GM23248 (cell line): ENCODE data around the gene MBNL1. TPM values are rescaled to one million over a fixed set of nuclear protein-coding genes. Genes with fewer than 3 reads are reported as not detected.

Experiments
- DNase-seq: peaks from one replicate; pipeline ENCODE4 v3.0.0-alpha.2; 2015
- H2AFZ ChIP-seq: fragments of 200-600 bp; sonication (generic); 2 replicates; pipeline ENCODE4 v1.6.1; 2016; ENCODE audit warnings: antibody characterized with exemption
- H3F3A ChIP-seq: fragments of 200-600 bp; sonication (generic); 2 replicates; pipeline ENCODE4 v1.6.1; 2016; ENCODE audit warnings: mild to moderate bottlenecking, antibody characterized with exemption, mixed run types; ENCODE audit not compliant: insufficient read depth
- H3K27ac ChIP-seq: fragments of 200-600 bp; sonication (generic); 2 replicates; pipeline ENCODE4 v1.5.1; 2016; ENCODE audit warnings: mild to moderate bottlenecking
- H3K27me3 ChIP-seq: fragments of 200-600 bp; sonication (generic); replicated peaks from 2 replicates; pipeline ENCODE4 v1.6.1; 2016; ENCODE audit warnings: mild to moderate bottlenecking; ENCODE audit not compliant: insufficient read depth
- H3K36me3 ChIP-seq: fragments of 200-600 bp; sonication (generic); 2 replicates; pipeline ENCODE4 v1.6.1; 2016; ENCODE audit warnings: low read depth, mild to moderate bottlenecking
- H3K4me1 ChIP-seq: fragments of 200-600 bp; sonication (generic); 2 replicates; pipeline ENCODE4 v1.6.1; 2016; ENCODE audit warnings: mild to moderate bottlenecking; ENCODE audit not compliant: insufficient read depth
- H3K4me2 ChIP-seq: fragments of 200-600 bp; sonication (generic); one replicate; pipeline ENCODE4 v1.6.1; 2016; ENCODE audit warnings: mild to moderate bottlenecking; ENCODE audit not compliant: unreplicated experiment
- H3K4me3 ChIP-seq: fragments of 200-600 bp; sonication (generic); 2 replicates; pipeline ENCODE4 v1.5.1; 2016; ENCODE audit warnings: mild to moderate bottlenecking
- H3K79me2 ChIP-seq: fragments of 200-600 bp; sonication (generic); 2 replicates; pipeline ENCODE4 v1.6.1; 2016; ENCODE audit warnings: mild to moderate bottlenecking; ENCODE audit not compliant: insufficient read depth
- H3K9ac ChIP-seq: fragments of 200-600 bp; sonication (generic); 2 replicates; pipeline ENCODE4 v1.6.1; 2016; ENCODE audit warnings: mild to moderate bottlenecking
- H3K9me2 ChIP-seq: fragments of 200-600 bp; sonication (generic); 2 replicates; pipeline ENCODE4 v1.6.1; 2016; ENCODE audit warnings: mixed run types, mild to moderate bottlenecking, moderate library complexity; ENCODE audit not compliant: insufficient read depth
- H3K9me3 ChIP-seq: fragments of 200-600 bp; sonication (generic); one replicate; pipeline ENCODE4 v1.6.1; 2017; ENCODE audit warnings: low read depth
- H4K20me1 ChIP-seq: fragments of 200-600 bp; sonication (generic); 2 replicates; pipeline ENCODE4 v1.6.0; 2016; ENCODE audit not compliant: insufficient read depth
- EZH2 ChIP-seq: fragments of 200-600 bp; sonication (generic); IDR thresholded peaks from 2 replicates; pipeline ENCODE4 v1.6.1; 2018; ENCODE audit warnings: antibody characterized with exemption, mild to moderate bottlenecking; ENCODE audit not compliant: insufficient read depth, poor library complexity, severe bottlenecking
- EZH2phosphoT487 ChIP-seq: fragments of 200-600 bp; sonication (generic); IDR thresholded peaks from 2 replicates; pipeline ENCODE4 v1.6.1; 2018; ENCODE audit warnings: antibody characterized with exemption, moderate library complexity, mild to moderate bottlenecking, low read depth; ENCODE audit not compliant: insufficient read depth
- WGBS, 2 experiments: methylation state at CpG; one replicate each; pipeline ENCODE4 v1.1.6; 2015 to 2017; ENCODE audit warnings: low lambda C conversion rate in 2 of 2, low coverage in 1 of 2; ENCODE audit errors: missing lambda C conversion rate in 2 of 2; 5-methylcytosine and 5-hydroxymethylcytosine counted together
- in situ Hi-C: fragments of 300-500 bp; cut with MboI; formaldehyde crosslinking; loops from 2 replicates; pipeline ENCODE4 v1.15.0; 2020
- polyA plus RNA-seq: library from polyadenylated mRNA; unstranded; fragments of >200 nt; fragmentation: Nextera tagmentation; extraction: Ambion mirVana; gene quantifications from 2 replicates; pipeline ENCODE4 v1.2.1, GENCODE V29; 2016
- total RNA-seq: library from RNA; depleted of rRNA; stranded (reverse); fragments of >200 nt; shearing (Covaris generic); gene quantifications from 2 replicates; pipeline ENCODE4 v1.2.3, GENCODE V29; 2014

MBNL1 gene
- total and polyA plus RNA-seq, 2 experiments from 2014 or later: 89.5 to 262 TPM

DNA sequence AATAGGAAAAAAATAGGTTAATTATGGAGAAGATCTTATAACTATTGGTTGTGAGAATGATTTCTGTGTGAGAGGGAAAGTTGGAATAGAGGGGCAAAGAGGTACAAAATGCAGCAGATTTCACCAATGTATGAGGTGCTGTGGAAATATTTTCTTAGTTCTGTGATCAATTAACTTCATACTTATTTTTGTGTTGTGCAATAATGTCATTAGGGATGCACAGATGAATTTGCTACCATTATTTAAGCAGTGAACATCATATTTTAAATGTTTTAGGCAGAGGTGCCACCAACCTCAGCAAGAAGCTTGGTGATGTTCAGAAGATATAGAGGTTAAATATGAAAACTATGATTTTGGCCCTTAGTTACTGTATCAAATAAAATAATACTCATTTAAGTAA lies 21.6 kb downstream of the MBNL1 start:
- 0 out of 2 replicates have a peak overlapping the region, but pooled peaks have one; percentile 2 for H3K27ac ChIP-seq
- H3K27me3 ChIP-seq: no peaks in the 10 kb centered on the region
- H3K4me1 ChIP-seq: peaks cover 53% of the 10 kb centered on the region
- H3K79me2 ChIP-seq: peaks cover 97% of the 10 kb centered on the region
- no peaks in the 10 kb centered on the region for H3K9me2 ChIP-seq
- DNase-seq: no peak
- H3F3A ChIP-seq: peaks cover 16% of the 10 kb centered on the region; the same call in 1 of the 2 replicates
- TF ChIP-seq EZH2phosphoT487 (no peak), EZH2 (no peak)
- H3K4me3 ChIP-seq: no peak overlapping the region
- in situ Hi-C loops: no loop called here
- peak overlapping the region; percentile 57 for H3K4me2 ChIP-seq
- H2AFZ ChIP-seq: no peak overlapping the region
- H3K9ac ChIP-seq: no peak overlapping the region
- H3K9me3 ChIP-seq: no peaks in the 10 kb centered on the region
- peaks cover 4% of the 10 kb centered on the region; the same call in 1 of the 2 replicates for H4K20me1 ChIP-seq
- H3K36me3 ChIP-seq: no peaks in the 10 kb centered on the region

GRCh38 chr3:152291238-152291637 lies 22.5 kb downstream of the MBNL1 start:
- H4K20me1 ChIP-seq: peaks cover 4% of the 10 kb centered on the region; the same call in 1 of the 2 replicates
- H3K4me1 ChIP-seq: peaks cover 53% of the 10 kb centered on the region
- in situ Hi-C loops: no loop called here
- no peaks in the 10 kb centered on the region for H3K9me3 ChIP-seq
- 68 to 74% methylated on average over 5 of the region's 5 CpGs for WGBS, 2 experiments
- no peak overlapping the region for H3K4me3 ChIP-seq
- peak overlapping the region; percentile 35 for H3K4me2 ChIP-seq
- H3K27me3 ChIP-seq: no peaks in the 10 kb centered on the region
- DNase-seq: no peak
- peaks cover 99% of the 10 kb centered on the region for H3K79me2 ChIP-seq
- no peak overlapping the region for H3K9ac ChIP-seq
- no peak overlapping the region for H2AFZ ChIP-seq
- peaks cover 25% of the 10 kb centered on the region; the same call in 1 of the 2 replicates for H3F3A ChIP-seq
- TF ChIP-seq EZH2 (no peak), EZH2phosphoT487 (no peak)
- no peaks in the 10 kb centered on the region for H3K36me3 ChIP-seq
- 0 out of 2 replicates have a peak overlapping the region, but pooled peaks have one; percentile 1 for H3K27ac ChIP-seq
- no peaks in the 10 kb centered on the region for H3K9me2 ChIP-seq

- Histone ChIP-seq H4K20me1 (peaks cover 4% of the 10 kb centered on the region; the same call in 1 of the 2 replicates), H3K79me2 (peaks cover 100% of the 10 kb centered on the region), H3K27ac (peak overlapping the region; percentile 1; the same call in 1 of the 2 replicates), H3K27me3 (no peaks in the 10 kb centered on the region), H3K9me2 (no peaks in the 10 kb centered on the region), H2AFZ (no peak overlapping the region), H3F3A (peaks cover 25% of the 10 kb centered on the region; the same call in 1 of the 2 replicates), H3K4me3 (no peak overlapping the region), H3K9ac (no peak overlapping the region), H3K4me2 (peak overlapping the region; percentile 35), H3K36me3 (no peaks in the 10 kb centered on the region), H3K4me1 (peaks cover 53% of the 10 kb centered on the region), H3K9me3 (no peaks in the 10 kb centered on the region)
- in situ Hi-C loops: no loop called here
- no peak for TF ChIP-seq EZH2
- TF ChIP-seq EZH2phosphoT487: no peak
- no peak for DNase-seq
- WGBS, 2 experiments: 71% methylated on average over 4 of the region's 4 CpGs
These were observed 22.9 kb downstream of the MBNL1 start for GRCh38 chr3:152291649-152292066.

GRCh38 chr3:152292366-152292765 lies 23.6 kb downstream of the MBNL1 start:
- Histone ChIP-seq H3K9me3 (no peaks in the 10 kb centered on the region), H3K27ac (peak overlapping the region; percentile 1; the same call in 1 of the 2 replicates), H3K4me1 (peaks cover 53% of the 10 kb centered on the region), H3K36me3 (no peaks in the 10 kb centered on the region), H3K9ac (no peak overlapping the region), H3K4me2 (no peak overlapping the region), H4K20me1 (peaks cover 4% of the 10 kb centered on the region; the same call in 1 of the 2 replicates), H3K79me2 (peaks cover 100% of the 10 kb centered on the region), H3F3A (peaks cover 26% of the 10 kb centered on the region), H3K4me3 (no peak overlapping the region), H3K9me2 (no peaks in the 10 kb centered on the region), H3K27me3 (no peaks in the 10 kb centered on the region), H2AFZ (no peak overlapping the region)
- WGBS, 2 experiments: 54 to 55% methylated on average over 3 of the region's 3 CpGs
- peak; percentile 21 for DNase-seq
- TF ChIP-seq EZH2phosphoT487: no peak
- TF ChIP-seq EZH2: no peak
- in situ Hi-C loops: no loop called here
